ENCODE data around the gene CNGA3. TPM values are rescaled to one million over a fixed set of nuclear protein-coding genes. Genes with fewer than 3 reads are reported as not detected.

Gene CNGA3
- total and polyA plus RNA-seq, 12 donors: 0.11 to 0.16 TPM; not detected in 10

DNA sequence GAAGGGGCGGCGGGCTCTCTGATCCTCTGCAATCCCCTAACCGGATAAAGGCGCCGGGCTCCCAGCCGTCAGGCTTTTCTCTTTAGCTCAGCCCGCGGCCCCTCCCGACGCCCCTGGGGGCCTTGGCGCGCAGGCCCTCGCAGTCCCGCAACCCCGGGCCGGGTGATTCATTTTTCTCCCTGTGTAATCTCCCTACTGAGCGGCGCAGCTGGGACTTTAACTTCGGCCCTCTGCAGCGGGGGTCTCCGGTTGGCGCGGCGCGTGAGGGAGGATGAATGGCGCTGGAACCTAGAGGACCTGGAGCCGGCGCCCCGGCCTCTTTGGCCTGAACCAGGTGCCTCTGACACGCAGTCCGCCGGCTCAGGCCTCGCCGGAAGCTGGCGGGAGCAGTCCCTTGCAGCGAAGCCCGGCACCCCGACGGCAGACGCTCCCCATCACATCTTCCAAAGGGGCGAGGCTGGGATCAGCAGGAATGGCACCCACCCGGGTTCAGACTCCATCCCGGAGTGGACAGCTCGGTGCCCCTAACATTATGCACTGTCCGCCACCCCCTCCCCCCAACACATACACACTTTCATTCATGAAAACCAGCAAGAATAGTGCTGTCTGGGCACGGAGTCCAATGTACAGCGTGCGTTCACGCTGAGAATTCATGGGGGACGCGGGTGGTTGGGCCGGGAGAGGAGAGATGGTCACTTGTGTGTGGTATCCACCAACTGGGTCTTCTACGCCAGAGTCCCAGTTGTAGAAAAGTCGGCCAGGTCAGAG lies 1.2 kb downstream of the CNGA3 start:
- no peaks in the 10 kb centered on the region for H3K9me3 ChIP-seq
- intact Hi-C loops (cut with DNase I): no loop called here
- H3K27me3 ChIP-seq: peaks cover 29 to 100% (median 86%) of the 10 kb centered on the region in 7 donors

GRCh38 chr2:98348066-98348561 lies 1.9 kb downstream of the CNGA3 start:
- no peak for ATAC-seq
- WGBS, 2 donors: 3 to 8% methylated on average over 15 of the region's 15 CpGs
- TF ChIP-seq CTCF (IDR thresholded peaks at IDR 0.05): no peak

More for the DNA sequence above, 1.2 kb downstream of the CNGA3 start:
- DNase-seq: no peak
- Histone ChIP-seq H3K4me3 (no peak overlapping the region), H3K36me3 (no peaks in the 10 kb centered on the region), H3K27ac (no peak overlapping the region), H3K4me1 (peaks cover 0 to 15% (median 11%) of the 10 kb centered on the region in 9 donors)
- 5% methylated on average over 54 of the region's 54 CpGs for WGBS, 2 donors
- no peak for ATAC-seq
- no peak for TF ChIP-seq CTCF (IDR thresholded peaks at IDR 0.05)

GRCh38 chr2:98350411-98350810 lies 4.2 kb downstream of the CNGA3 start:
- intact Hi-C loops (cut with DNase I): no loop called here
- Histone ChIP-seq H3K4me1 (peaks cover 0 to 15% (median 11%) of the 10 kb centered on the region in 9 donors), H3K27ac (no peak overlapping the region), H3K9me3 (peaks cover 0 to 10% (median 0%) of the 10 kb centered on the region in 11 donors), H3K36me3 (no peaks in the 10 kb centered on the region), H3K4me3 (no peak overlapping the region), H3K27me3 (peaks cover 29 to 85% (median 63%) of the 10 kb centered on the region in 7 donors)
- TF ChIP-seq CTCF (IDR thresholded peaks at IDR 0.05): no peak
- no peak for DNase-seq
- WGBS, 2 donors: 84 to 91% methylated on average over 1 of the region's 1 CpG
- no peak for ATAC-seq

More at GRCh38 chr2:98348066-98348561, 1.9 kb downstream of the CNGA3 start:
- H3K4me1 ChIP-seq: peaks cover 0 to 15% (median 11%) of the 10 kb centered on the region in 9 donors
- intact Hi-C loops (cut with DNase I): no loop called here
- no peaks in the 10 kb centered on the region for H3K9me3 ChIP-seq
- H3K36me3 ChIP-seq: no peaks in the 10 kb centered on the region
- DNase-seq: no peak
- H3K27me3 ChIP-seq: peaks cover 29 to 100% (median 80%) of the 10 kb centered on the region in 7 donors
- H3K4me3 ChIP-seq: no peak overlapping the region
- no peak overlapping the region for H3K27ac ChIP-seq

- TF ChIP-seq CTCF (IDR thresholded peaks at IDR 0.05): no peak
- Histone ChIP-seq H3K9me3 (peaks cover 0 to 10% (median 0%) of the 10 kb centered on the region in 11 donors), H3K27me3 (peaks cover 0 to 50% (median 11%) of the 10 kb centered on the region in 7 donors), H3K27ac (no peak overlapping the region), H3K4me3 (no peak overlapping the region), H3K4me1 (no peaks in the 10 kb centered on the region), H3K36me3 (no peaks in the 10 kb centered on the region)
- ATAC-seq (no peak), DNase-seq (no peak)
- intact Hi-C loops (cut with DNase I): no loop called here
- 27 to 31% methylated on average over 3 of the region's 3 CpGs for WGBS, 2 donors
Observed at GRCh38 chr2:98355881-98356280, 9.6 kb downstream of the CNGA3 start.
